DLD1 (cell line): ENCODE measurements around the gene COX6B1.
"Not testable (repeated sequence)": the region's sequence is repeated elsewhere in the genome, so short reads cannot be mapped to it uniquely, and the experiment has no call there.

Source experiments
- in situ Hi-C: cut with HindIII; loops from 2 replicates; pipeline ENCODE4 v1.10.0; 2017; ENCODE audit warnings: low sequenced_read_pairs

The COX6B1 gene

DNA sequence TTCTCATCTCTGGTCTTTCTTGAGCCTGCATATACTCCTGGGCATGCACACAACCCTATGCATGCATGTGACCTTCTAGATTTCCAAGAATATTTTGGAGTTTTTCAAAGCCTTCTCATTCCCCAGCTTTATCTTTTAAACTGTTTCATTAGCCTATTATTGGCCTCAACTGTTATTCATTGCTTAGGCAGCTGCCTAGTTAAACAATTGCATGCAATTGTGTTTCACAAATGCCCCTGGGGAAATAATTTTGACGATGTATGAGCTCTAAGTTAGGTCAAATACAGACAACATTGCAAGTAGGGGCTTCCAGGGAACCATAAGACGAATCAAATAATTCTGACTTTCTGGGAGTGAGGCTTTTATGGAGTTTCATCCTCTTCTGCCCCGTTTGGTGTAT, 15.9 kb downstream of the COX6B1 start:
- in situ Hi-C loops, result no loop called here

DNA sequence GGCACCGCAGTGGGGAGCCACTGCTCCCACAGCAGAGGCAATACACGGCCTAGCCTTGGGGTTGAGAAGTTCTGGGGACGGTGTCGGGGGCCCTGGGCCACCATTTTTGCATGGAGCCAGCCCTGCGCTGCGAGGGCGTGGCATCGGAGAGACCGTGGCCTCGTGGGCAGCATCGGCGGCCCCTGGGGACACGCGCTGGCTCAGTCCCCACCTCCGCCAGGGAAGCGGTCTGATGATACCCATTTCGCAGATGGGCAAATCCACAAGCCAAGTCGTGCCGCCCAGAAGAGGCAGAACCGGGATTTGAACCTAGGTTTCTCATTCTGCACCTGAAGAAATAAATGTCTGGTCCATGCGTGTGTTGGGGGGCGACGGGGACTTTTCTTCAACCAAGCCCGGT, 17.0 kb downstream of the COX6B1 start:
- in situ Hi-C loops, result no loop called here

DNA sequence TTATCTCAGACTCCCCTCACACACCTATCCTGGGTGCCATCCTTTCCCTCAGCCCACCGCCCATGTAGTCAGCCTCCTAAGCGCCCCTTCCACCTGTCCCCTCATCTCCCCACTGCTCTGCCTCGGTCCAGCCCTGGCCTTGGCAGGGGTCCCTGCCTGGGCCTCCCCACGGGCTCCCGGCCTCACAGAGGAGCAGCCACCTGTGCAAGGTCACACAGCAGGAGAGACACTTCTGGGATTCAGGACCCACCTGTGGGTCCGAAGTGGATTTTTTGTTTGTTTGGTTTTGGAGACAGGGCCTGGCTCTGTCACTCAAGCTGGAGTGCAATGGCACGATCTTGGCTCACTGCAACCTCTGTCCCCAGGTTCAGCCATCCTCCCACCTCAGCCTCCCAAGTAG, 17.5 kb downstream of the COX6B1 start:
- in situ Hi-C loops, result no loop called here

DNA sequence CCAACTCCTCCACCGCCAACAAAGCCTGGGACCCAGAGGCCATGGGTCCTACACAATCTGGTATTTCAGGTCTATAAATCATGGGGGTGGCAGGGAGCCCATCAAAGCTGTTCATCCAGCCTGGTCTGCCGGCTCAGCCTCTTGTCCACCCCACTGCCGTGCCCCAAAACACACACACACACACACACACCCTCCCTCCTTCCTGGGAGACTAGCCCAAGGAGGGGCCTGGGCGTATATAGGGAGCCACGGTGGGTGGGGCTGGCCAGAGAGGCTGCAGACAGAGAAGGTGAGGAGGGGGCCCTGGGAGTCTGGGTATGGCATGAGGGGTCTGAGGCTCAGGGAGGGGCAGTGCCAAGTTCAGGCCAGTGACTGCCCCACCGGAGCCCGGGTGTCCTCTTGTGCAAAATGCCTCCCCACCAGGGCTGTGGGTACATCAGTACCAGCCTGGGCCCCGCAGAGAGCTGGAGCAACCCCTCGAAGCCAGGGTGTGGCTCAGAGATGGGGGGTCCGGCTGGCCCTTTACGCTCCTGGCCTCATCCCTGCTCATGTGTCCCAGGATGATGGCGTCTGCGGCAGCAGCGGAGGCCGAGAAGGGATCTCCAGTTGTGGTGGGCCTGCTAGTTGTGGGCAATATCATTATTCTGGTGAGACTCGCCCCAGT, 18.3 kb downstream of the COX6B1 start, which contains the start of gene UPK1A:
Gene UPK1A (plus strand): TSS at position 267 of the 663 bp plus-strand sequence. CDS start 296 bp downstream, at position 563.
- in situ Hi-C loops, result no loop called here

DNA sequence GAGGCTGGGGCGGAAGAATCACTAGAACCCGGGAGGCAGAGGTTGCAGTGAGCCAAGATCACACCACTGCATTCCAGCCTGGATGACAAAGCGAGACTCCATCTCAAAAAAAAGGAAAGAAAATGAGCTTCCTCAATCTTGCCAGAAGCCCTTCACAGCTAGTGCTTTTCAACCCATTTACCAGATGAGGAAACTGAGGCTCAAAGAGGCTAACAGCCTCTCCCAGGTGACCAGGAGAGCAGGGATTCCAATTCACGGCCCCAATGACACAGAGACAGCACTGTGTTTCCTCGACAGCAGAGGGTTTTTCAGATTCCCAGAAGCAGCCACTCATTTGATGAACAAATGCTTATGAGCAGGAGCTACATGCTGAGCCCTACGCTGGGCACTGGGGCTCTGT, 21.4 kb downstream of the COX6B1 start:
- in situ Hi-C loops, result no loop called here

DNA sequence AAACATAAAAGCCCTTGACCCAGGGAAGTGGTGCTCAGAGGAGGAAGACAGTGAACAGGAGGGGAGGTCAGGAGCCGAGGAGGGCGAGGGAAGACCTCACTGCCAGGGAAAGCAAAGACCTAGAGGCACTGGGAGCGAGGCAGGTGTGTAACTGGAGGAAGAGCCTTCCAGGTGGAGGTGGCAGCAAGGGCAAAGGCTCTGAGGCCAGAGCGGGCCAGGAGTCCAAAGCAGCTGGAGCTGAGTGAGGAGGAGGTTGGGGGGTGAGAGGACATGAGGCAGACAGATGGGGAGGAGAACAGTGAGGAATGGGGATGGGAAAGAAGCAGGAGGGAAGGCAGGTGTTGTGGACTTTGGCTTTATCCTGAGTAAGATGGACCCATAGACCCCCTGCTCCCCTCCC, 21.9 kb downstream of the COX6B1 start:
- in situ Hi-C loops, result no loop called here

DNA sequence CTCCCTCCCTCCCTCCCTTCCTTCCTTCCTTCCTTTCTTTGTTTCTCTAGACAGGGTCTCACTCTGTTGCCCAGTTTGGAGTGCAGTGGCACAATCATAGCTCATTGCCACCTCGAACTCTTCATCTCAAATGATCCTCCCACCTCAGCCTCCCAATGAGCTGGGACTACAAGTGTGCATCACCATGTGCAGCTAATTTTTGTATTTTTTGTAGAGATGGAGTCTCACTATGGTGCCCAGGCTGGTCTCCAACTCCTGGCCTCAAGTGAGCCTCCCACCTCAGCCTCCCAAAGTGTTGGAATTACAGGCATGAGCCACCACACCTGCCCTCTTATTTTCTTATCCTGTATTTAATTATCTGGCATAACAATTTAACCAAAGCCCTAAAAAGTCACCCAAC, 22.6 kb downstream of the COX6B1 start:
- in situ Hi-C loops, result no loop called here

DNA sequence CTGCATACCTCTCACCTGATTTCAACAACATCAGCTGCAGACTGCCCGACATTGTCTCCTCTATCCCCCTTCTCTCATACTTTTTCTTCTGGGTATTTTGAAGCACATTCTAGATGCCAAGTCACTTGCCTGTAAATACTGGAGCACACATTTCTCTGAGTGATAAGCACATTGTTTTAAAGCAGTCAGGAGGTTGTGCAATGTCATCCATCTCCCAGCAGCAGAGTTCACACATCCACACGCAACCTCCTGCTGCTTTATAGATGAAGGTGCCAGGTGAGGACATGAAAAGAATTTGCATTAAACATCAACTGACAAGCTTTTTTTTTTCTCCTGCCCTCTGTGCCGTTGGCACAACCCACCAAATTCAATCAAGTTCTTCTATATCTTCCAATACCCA, 23.7 kb downstream of the COX6B1 start:
- in situ Hi-C loops, result no loop called here

DNA sequence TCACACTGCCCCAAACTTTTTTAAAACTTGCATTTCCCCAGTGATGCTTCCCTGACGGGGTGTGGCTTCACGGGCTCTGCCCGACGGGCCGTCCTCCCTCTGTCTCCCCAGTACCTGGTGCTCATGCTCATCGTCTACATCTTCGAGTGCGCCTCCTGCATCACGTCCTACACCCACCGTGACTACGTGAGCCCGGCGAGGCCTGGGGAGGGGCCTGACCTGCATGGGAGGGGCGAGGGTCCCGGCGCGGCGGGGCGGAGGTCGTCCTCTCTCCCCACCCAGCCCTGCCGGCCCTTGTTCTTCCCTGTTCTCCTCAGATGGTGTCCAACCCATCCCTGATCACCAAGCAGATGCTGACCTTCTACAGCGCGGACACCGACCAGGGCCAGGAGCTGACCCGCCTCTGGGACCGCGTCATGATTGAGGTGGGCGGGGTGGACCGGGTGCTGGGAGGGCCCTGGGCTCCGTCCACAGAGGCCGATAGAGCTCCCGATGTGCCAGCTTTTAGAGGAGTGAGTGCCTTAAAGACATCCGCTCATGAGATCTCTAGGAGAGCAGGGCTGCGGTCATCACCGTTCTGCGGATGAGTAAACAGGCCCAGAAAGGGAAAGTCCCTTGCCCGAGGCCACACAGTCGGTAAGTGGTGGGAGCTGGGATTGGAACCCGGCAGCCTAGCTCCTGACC, 25.1 kb downstream of the COX6B1 start:
- in situ Hi-C loops, result no loop called here

DNA sequence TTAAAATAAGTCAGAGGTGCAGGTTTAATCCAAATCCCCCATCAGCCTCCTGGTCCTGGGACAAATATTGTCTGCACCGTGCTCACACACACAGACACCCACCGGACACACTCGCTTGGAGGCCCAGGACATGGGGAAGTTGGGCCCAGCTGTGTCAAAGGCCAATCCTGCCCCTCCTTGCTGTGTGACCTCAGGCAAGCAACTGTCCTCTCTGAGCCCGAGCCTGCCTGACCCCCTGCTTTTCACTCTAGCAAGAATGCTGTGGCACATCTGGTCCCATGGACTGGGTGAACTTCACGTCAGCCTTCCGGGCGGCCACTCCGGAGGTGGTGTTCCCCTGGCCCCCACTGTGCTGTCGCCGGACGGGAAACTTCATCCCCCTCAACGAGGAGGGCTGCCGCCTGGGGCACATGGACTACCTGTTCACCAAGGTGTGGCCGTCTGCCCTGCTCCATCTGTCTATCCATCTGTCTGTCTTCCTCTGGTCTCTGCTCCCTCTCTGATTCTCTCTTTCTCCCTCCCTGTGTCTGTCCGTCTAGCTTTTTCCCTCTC, 27.5 kb downstream of the COX6B1 start:
- in situ Hi-C loops, result no loop called here

DNA sequence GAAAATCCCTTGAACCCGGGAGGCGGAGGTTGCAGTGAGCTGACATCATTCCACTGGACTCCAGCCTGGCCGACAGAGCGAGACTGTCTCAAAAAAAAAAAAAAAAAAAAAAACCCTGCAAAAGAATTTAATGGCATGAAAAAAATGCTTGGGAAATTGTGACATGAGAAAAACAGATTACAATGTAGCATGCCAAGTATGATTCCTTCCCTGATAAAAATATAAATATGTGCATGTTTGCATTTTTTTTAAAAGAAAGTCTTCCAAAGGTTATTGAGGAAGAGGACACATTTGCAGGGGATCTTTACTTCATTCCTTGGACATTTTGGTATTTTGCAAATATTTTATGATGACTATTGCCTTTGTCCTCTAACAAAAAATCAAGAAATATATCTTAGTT, 41.7 kb downstream of the COX6B1 start:
- in situ Hi-C loops, result no loop called here

DNA sequence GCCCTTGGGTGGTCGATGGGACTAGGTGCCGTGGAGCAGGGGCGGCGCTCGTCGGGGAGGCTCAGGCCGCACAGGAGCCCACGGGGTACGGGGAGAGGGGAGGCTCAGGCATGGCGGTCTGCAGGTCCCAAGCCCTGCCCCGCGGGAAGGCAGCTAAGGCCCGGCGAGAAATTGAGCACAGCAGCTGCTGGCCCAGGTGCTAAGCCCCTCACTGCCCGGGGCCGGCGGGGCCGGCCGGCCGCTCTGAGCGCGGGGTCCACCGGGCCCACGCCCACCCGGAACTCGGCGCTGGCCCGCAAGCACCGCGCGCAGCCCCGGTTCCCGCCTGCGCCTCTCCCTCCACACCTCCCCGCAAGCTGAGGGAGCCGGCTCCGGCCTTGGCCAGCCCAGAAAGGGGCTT, 43.0 kb downstream of the COX6B1 start:
- in situ Hi-C loops, result not testable (repeated sequence)

DNA sequence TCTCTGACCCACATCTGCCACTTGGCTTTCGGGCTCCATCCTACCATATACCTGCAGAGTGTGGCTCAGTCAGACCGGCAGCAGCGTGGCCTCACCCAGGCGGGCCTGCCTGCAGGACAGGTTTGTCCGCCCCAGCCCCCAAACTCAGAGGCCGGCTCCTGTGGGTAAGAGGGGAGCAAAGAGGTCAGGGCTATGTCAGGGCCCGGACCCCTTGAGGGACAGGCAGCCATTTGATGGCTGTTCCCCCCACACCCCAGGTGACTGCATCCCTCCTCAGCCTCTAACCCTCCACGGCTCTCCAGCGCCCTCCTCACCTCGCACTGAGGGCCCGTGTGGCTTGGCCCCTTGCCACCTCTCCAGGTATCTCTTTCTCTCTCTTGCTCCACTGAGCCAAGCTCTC, 43.9 kb downstream of the COX6B1 start:
- in situ Hi-C loops, result no loop called here

DNA sequence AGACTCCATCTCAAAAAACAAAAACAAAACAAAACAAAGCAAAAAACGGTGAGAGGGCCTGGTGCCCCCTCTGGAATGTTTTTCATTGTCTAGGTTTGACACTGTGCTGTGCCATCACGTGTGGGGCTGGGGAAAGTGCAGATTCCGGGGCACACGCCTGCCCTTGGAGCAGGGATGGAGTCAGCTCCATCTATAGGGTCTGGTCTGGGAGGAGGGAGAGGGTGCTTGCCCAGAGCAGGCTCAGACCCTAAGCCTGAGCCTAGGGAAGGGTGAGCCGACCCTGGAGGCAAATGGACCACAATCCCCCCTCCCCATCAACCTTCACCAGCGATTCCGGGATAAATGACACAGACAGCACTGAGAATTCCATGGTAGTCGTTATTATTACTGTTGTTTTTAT, 45.3 kb downstream of the COX6B1 start:
- in situ Hi-C loops, result no loop called here

DNA sequence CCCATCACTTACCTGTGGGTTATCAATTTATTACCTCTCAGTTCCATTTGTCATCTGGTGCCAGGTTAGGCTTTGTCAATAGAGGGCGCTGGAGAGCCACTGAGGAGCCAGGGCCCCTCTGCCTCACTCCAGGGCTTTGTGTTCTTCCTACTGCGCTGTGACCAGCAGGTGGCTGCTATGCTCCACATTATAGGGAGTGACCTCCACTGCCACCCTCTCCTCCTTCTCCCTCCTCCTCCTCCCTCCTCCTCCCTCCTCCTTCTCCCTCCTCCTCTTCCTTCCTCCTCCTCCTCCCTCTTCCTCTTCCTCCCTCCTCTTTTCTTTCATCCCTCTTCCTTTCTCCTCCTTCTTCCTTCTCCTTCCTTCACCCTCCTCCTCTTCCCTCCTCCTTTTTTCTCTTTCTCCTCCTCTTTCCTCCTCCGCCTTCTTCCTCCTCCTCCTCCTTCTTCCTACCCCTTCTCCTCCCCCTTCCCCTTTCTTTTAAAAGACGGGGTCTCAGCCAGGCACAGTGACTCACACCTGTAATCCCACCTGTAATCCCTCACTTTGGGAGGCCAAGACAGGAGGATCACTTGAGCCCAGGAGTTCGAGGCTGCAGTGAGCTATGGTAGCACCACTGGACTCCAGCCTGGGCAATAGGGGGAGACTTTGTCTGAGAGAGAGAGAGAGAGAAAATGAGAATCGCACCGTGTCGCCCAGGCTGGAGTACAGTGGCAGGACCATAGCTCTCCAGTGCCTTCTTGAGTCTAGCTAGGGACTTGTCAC, 45.9 kb downstream of the COX6B1 start:
- in situ Hi-C loops, result no loop called here

DNA sequence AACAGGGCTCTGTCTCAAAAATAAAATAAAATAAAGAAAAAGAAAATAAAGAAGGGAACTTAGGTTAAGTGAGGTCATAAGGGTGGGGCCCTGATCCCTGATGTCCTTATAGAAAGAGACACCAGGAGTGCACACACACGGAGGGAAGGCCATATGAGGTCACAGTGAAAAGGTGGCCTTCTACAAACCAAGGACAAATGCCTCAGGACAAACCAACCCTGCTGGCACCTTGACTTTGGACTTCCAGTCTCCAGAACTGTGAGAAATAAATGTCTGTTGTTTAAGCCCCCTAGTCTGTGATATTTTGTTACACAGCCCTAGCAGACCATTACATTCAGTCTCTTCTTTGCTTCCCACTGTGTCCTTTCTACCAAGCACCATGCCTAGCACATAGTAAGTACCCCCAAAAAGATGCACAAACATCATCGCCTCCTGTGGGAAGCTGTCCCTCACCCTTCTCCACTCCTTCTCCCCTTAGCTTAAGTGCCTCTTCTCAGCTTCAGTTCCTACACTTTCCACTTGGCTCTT, 47.8 kb downstream of the COX6B1 start:
- in situ Hi-C loops, result no loop called here

DNA sequence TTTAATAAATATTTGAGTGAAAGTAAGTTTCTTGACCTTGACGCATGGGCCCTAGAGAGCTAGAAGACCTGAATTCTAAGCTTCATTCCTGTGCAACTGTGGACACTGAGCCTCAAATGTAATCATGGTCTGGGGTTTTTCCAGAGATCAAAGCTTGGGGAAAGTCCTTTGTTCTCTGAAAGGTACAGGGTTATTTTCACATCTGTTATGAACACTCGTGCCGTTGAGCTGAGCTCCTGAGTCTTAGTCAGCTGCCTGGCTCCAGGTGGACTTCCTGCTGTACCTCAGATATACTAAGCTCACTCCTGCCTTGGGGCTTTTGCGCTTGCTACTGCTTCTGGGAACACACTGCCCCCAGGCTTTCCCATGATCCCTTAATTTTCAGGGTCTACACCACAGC, 48.7 kb downstream of the COX6B1 start:
- in situ Hi-C loops, result no loop called here

DNA sequence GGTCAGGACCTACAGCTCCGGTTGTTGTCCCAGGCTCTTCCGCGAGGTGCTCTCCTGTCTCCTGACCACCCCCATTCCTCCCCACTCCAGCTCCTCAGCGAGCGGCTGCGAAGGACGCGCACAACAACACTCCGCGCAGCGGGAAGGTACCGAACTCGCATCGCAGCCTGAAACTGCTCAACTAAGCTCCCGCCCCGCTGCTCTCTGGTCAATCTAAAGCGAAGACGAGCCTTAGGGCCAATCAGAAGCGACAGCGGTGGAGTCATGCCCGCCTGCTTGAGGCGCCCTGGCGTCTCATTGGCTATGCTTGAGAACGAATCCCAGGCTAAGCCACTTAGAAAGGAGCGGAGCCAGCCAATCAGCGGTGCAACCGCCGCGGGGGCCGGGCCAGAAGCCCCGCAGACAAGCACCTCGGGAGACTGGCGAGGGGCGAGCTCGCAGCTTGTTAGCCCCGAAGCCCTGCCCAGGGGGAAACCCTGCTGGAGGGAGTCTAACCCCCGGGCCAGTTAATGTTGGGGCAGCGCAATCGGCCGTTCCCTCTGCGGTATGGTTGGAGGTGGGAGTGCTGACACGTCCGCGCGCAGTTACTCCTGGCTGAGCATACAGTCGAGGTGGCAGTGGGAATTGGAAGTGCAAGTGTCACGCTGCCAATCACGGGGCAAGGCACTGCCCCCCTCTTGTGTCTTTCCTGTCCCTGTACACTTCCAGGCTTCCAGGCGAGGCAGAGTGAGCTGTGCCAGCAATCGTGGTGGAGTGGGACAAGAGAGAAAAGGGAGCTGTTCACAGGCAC, 54.3 kb downstream of the COX6B1 start:
- in situ Hi-C loops, result no loop called here

DNA sequence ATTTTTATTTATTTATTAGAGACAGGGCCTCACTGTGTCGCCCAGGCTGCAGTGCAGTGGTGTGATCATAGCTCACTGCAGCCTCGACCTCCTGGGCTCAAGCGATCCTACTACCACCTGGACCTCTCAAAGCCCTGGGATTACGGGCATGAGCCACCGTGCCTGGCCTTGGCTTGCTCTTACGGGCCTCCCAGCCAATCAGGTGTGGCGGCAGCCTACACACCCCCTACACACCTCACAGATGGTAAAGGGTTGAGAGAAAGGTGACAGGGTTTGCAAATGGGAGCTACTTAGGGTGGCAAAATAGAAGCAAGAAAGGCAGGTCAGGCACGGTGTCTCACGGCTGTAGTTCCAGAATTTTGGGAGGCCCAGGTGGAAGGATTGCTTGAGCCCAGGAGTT, 55.2 kb downstream of the COX6B1 start:
- in situ Hi-C loops, result no loop called here

DNA sequence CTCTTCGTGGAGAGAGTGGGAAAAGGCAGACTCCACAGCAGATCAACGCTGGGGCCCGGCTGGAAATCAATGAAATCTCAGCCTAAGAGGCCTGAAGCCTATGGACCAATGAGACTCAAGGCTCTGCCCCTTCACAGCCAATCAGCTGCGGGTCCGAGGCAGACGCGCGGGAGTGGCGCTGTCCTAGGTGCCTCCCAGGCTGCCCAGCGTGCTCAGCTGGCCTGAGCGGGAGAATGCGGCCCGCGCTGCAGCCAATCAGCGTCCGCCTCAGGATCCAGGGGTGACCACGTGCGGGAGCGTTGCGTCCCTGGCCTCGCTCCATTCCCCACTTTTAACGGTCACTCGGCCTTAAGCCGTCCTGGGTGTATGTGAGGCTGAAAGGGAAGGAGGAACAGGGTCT, 56.1 kb downstream of the COX6B1 start, which contains the start of gene ZBTB32:
Gene ZBTB32 (plus strand): TSS at position 341 of the 400 bp plus-strand sequence. CDS start 10,069 bp downstream, outside the sequence.
- in situ Hi-C loops, result no loop called here
